Kidney (tissue), 14 donors: Measurements from ENCODE around the gene MYG1. TPM values are rescaled to one million over a fixed set of nuclear protein-coding genes. Genes with fewer than 3 reads are reported as not detected.
A peak's percentile ranks its signal among the peaks of the same experiment; 100 is the strongest.

ENCODE experiments used
- DNase-seq, 5 donors: peaks; one replicate each; pipeline ENCODE4 v3.0.0-alpha.2; 2013 to 2020
- FAIRE-seq: peaks from 2 replicates; lab custom pipeline; 2012; peaks lifted over from hg19 to GRCh38; lab: Jason Lieb, UNC
- H3K27ac ChIP-seq, 2 donors: one replicate each; pipeline ENCODE4 v1.7.0; 2013; ENCODE audit warnings: low read depth in 2 of 2, low read length in 2 of 2, inconsistent platforms in 1 of 2
- H3K27me3 ChIP-seq: one replicate; pipeline ENCODE4 v1.7.1; 2013; ENCODE audit warnings: low read length, inconsistent platforms; ENCODE audit not compliant: control insufficient read depth, insufficient read depth
- H3K36me3 ChIP-seq, 3 donors: one replicate each; pipeline versions ENCODE4 v1.7.0 to v1.7.1; 2013; ENCODE audit warnings: low read length in 3 of 3, control low read depth in 1 of 3, inconsistent platforms in 1 of 3; ENCODE audit not compliant: insufficient read depth in 3 of 3, control insufficient read depth in 2 of 3
- H3K4me1 ChIP-seq, 3 donors: one replicate each; pipeline versions ENCODE4 v1.7.0 to v1.7.1; 2013; ENCODE audit warnings: low read length in 3 of 3, inconsistent platforms in 1 of 3, low read depth in 1 of 3; ENCODE audit not compliant: control insufficient read depth in 2 of 3, insufficient read depth in 2 of 3
- H3K4me3 ChIP-seq, 3 donors: one replicate each; pipeline versions ENCODE4 v1.7.0 to v1.8.1; 2013; ENCODE audit warnings: low read length in 3 of 3, control low read depth in 1 of 3, inconsistent platforms in 1 of 3
- H3K9ac ChIP-seq, 3 donors: one replicate each; pipeline versions ENCODE4 v1.7.0 to v1.7.1; 2013; ENCODE audit warnings: low read length in 3 of 3, control low read depth in 1 of 3, inconsistent platforms in 1 of 3
- H3K9me3 ChIP-seq, 3 donors: one replicate each; pipeline versions ENCODE4 v1.7.0 to v1.7.1; 2013; ENCODE audit warnings: low read length in 3 of 3, control low read depth in 1 of 3, inconsistent platforms in 1 of 3; ENCODE audit not compliant: control insufficient read depth in 2 of 3, insufficient read depth in 1 of 3
- CTCF ChIP-seq: IDR thresholded peaks from 3 replicates; pipeline ENCODE4 v1.5.1; 2012; ENCODE audit warnings: mild to moderate bottlenecking, moderate library complexity, borderline replicate concordance; ENCODE audit not compliant: insufficient read depth; ENCODE audit errors: extremely low read depth
- intact Hi-C: fragments of 100-400 bp; cut with DNase I; formaldehyde crosslinking; loops from one replicate; pipeline ENCODE4 v1.11.1; 2022
- polyA plus RNA-seq: library from polyadenylated mRNA; stranded (reverse); fragments of 350-450 nt; fragmentation: Illumina TruSeq; extraction: RNeasy Lipid Tissue Mini Kit (QIAGEN cat#74804); gene quantifications from one replicate; pipeline ENCODE4 v1.2.3, GENCODE V29; 2014; ENCODE audit warnings: low read depth, low replicate concordance; ENCODE audit not compliant: insufficient read depth
- total RNA-seq: library from RNA; stranded (reverse); fragmentation: NEBNext Ultra II Directional; extraction: Animal tissue kit (Norgen Biotek cat#: 25700); gene quantifications from one replicate; pipeline ENCODE4 v1.2.1, GENCODE V29; 2021
- donor health status: control.
- donor health status: control.
- donor health status: control.
- donor health status: control.
- donor health status: control.
- donor health status: DM: yes; HTN: yes; CAD: no.
- donor health status: Normal renal cell carcinoma (clear cell type).

Gene MYG1
- total and polyA plus RNA-seq, 2 donors from 2014 or later, result 49.0 to 105 TPM

DNA sequence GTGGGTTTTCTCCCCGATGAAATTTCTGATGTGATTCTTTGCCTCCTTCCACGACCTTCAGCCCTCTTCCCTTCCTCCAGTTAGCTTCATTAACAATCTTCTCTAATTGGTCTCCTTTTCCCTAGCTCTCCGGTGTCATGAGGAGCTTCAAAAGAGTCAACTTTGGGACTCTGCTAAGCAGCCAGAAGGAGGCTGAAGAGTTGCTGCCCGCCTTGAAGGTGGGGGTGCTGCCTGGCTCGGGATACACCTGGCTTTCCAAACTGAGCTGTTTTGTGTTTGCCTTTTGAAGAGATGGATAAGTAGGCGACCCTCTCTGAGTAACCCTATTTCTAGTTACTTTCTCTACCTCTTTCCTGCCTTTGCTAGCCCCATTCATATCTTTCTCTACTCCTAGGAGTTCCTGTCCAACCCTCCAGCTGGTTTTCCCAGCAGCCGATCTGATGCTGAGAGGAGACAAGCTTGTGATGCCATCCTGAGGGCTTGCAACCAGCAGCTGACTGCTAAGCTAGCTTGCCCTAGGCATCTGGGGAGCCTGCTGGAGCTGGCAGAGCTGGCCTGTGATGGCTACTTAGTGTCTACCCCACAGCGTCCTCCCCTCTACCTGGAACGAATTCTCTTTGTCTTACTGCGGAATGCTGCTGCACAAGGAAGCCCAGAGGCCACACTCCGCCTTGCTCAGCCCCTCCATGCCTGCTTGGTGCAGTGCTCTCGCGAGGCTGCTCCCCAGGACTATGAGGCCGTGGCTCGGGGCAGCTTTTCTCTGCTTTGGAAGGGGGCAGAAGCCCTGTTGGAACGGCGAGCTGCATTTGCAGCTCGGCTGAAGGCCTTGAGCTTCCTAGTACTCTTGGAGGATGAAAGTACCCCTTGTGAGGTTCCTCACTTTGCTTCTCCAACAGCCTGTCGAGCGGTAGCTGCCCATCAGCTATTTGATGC lies 30.6 kb upstream of the MYG1 start:
- H3K4me1 ChIP-seq, result peaks cover 0 to 2% (median 0%) of the 10 kb centered on the region in 3 donors
- FAIRE-seq (no peak), DNase-seq (peak in 1 of 5 donors; percentile 22)
- no peaks in the 10 kb centered on the region for H3K9me3 ChIP-seq
- TF ChIP-seq CTCF, result no peak
- H3K9ac ChIP-seq, result peak overlapping the region in 2 of 3 donors; percentile 34 to 81
- H3K27me3 ChIP-seq, result no peaks in the 10 kb centered on the region
- no peaks in the 10 kb centered on the region for H3K36me3 ChIP-seq
- peak overlapping the region; percentile 76 to 89 (median 87) for H3K4me3 ChIP-seq
- no peak overlapping the region for H3K27ac ChIP-seq
- intact Hi-C loops, result no loop called here

- Histone ChIP-seq H3K9me3 (no peaks in the 10 kb centered on the region), H3K4me1 (no peaks in the 10 kb centered on the region), H3K4me3 (no peak overlapping the region), H3K27me3 (no peaks in the 10 kb centered on the region), H3K36me3 (no peaks in the 10 kb centered on the region), H3K27ac (no peak overlapping the region), H3K9ac (no peak overlapping the region)
- DNase-seq (no peak), FAIRE-seq (no peak)
- TF ChIP-seq CTCF, result no peak
- intact Hi-C loops, result no loop called here
Observed at GRCh38 chr12:53274445-53274844, 25.1 kb upstream of the MYG1 start.

- no peak overlapping the region for H3K27ac ChIP-seq
- peak in 1 of 5 donors; percentile 51 for DNase-seq
- H3K36me3 ChIP-seq, result peaks cover 0 to 3% (median 0%) of the 10 kb centered on the region in 3 donors
- FAIRE-seq, result no peak
- TF ChIP-seq CTCF, result no peak
- no peak overlapping the region for H3K4me3 ChIP-seq
- no peak overlapping the region for H3K9ac ChIP-seq
- no peaks in the 10 kb centered on the region for H3K9me3 ChIP-seq
- intact Hi-C loops, result no loop called here
- H3K4me1 ChIP-seq, result no peaks in the 10 kb centered on the region
- no peaks in the 10 kb centered on the region for H3K27me3 ChIP-seq
Observed at GRCh38 chr12:53276511-53276910, 23.0 kb upstream of the MYG1 start.
